H1 (cell line): Measurements from ENCODE around the gene ZFP91. TPM values are rescaled to one million over a fixed set of nuclear protein-coding genes. Genes with fewer than 3 reads are reported as not detected.

Source experiments
- ASH2L ChIP-seq: fragments of 200-600, 300-600 bp; sonication (generic); IDR thresholded peaks from one replicate; pipeline ENCODE4 v1.7.1; 2017; ENCODE audit warnings: low read length
- CBX8 ChIP-seq: fragments of 300-800, 300-1000 bp; sonication (generic); IDR thresholded peaks from 2 replicates; pipeline ENCODE4 v1.7.1; 2016; ENCODE audit warnings: low read depth, low read length, borderline replicate concordance
- SIN3A ChIP-seq, 2 experiments: IDR thresholded peaks in 1 of 2; conservative IDR thresholded peaks in 1 of 2; 2 replicates each; pipeline ENCODE4 v1.6.1; 2011 to 2012; ENCODE audit warnings: low read length in 2 of 2, improper control_type of control experiment in 1 of 2, low read depth in 1 of 2, mild to moderate bottlenecking in 1 of 2
- TAF1 ChIP-seq: IDR thresholded peaks from 2 replicates; pipeline ENCODE4 v1.6.1; 2011; ENCODE audit warnings: mild to moderate bottlenecking, low read depth, low read length
- polyA plus RNA-seq, 7 experiments: library from polyadenylated mRNA; depleted of rRNA in 3 of 7; stranded (reverse) in 5 of 7; unstranded in 2 of 7; fragments of >200 nt in 5 of 7; fragments of 200-250 nt in 2 of 7; gene quantifications; 1 replicate in 5 of 7; 2 replicates in 1 of 7; 4 replicates in 1 of 7; pipeline versions ENCODE4 v1.2.1 to v1.2.3, GENCODE V29; 2011 to 2013; ENCODE audit warnings: missing spikeins in 2 of 7, mixed read lengths in 2 of 7
- total RNA-seq: library from RNA; stranded (reverse); fragmentation: NEBNext Ultra II Directional; extraction: Animal tissue kit (Norgen Biotek cat#: 25700); gene quantifications from 2 replicates; pipeline ENCODE4 v1.2.1, GENCODE V29; 2021

ZFP91 gene
- total and polyA plus RNA-seq, 2 of the 8 experiments (the other 6 are each of a cell fraction or from before 2014, with no cell fraction given) = 10.7 to 29.0 TPM

DNA sequence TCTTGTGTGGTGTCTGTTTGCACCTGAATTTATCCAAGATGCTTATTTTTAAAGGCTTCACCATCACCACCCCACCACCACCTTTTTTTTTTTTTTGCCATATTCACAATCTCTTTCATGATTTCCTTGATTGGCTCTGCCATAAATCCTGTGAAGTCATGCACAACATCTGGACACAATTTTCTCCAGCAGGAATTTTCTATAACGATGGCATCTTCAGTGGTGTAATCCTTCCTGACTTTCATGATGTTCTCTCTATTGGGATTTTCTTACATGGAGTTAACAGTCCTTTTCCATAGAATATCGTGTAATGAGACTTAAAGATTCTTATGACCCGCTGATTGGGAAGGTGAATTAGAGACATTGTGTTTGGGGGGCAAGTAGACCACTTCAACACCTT, 17.8 kb downstream of the ZFP91 start (continued):
- TF ChIP-seq CBX8 (no peak), ASH2L (no peak), TAF1 (no peak), SIN3A (conservative IDR thresholded peaks at IDR 0.05 in 1 of 2, IDR thresholded peaks at IDR 0.05 in 1 of 2; ENCODE audit: low read depth in 1 of 2, low read length in 2 of 2) (no peak)
